Astrocyte (in vitro differentiated cells and primary cell): ENCODE data around the gene EGLN2. TPM values are rescaled to one million over a fixed set of nuclear protein-coding genes. Genes with fewer than 3 reads are reported as not detected.

Source experiments
- DNase-seq: peaks from one replicate; pipeline ENCODE4 v3.0.0-alpha.2; 2010; ENCODE audit warnings: low read depth
- FAIRE-seq: peaks from 2 replicates; lab custom pipeline; 2011; peaks lifted over from hg19 to GRCh38; lab: Jason Lieb, UNC
- H2AFZ ChIP-seq: 2 replicates; pipeline ENCODE4 v1.6.0; 2012; ENCODE audit warnings: low read depth, low read length, inconsistent platforms
- H3K27ac ChIP-seq: 2 replicates; pipeline ENCODE4 v1.5.1; 2011; ENCODE audit warnings: low read depth, low read length, inconsistent platforms
- H3K27me3 ChIP-seq: 2 replicates; pipeline ENCODE4 v1.6.0; 2011; ENCODE audit warnings: low read length, inconsistent platforms; ENCODE audit not compliant: insufficient read depth
- H3K36me3 ChIP-seq: 2 replicates; pipeline ENCODE4 v1.5.1; 2011; ENCODE audit warnings: low read length, inconsistent platforms; ENCODE audit not compliant: insufficient read depth
- H3K4me1 ChIP-seq: 2 replicates; pipeline ENCODE4 v1.5.1; 2011; ENCODE audit warnings: low read length, inconsistent platforms; ENCODE audit not compliant: insufficient read depth
- H3K4me2 ChIP-seq: 2 replicates; pipeline ENCODE4 v1.6.0; 2012; ENCODE audit warnings: low read length, inconsistent platforms
- H3K4me3 ChIP-seq: 2 replicates; pipeline ENCODE4 v1.5.1; 2011; ENCODE audit warnings: low read depth, mild to moderate bottlenecking, low read length, inconsistent platforms; ENCODE audit not compliant: insufficient read depth
- H3K79me2 ChIP-seq: 2 replicates; pipeline ENCODE4 v1.6.0; 2012; ENCODE audit warnings: mild to moderate bottlenecking, low read length, inconsistent platforms; ENCODE audit not compliant: insufficient read depth
- H3K9ac ChIP-seq: 2 replicates; pipeline ENCODE4 v1.6.0; 2012; ENCODE audit warnings: mild to moderate bottlenecking, low read length, inconsistent platforms
- H3K9me3 ChIP-seq: 2 replicates; pipeline ENCODE4 v1.5.1; 2012; ENCODE audit warnings: low read depth, mild to moderate bottlenecking, low read length, inconsistent platforms; ENCODE audit not compliant: insufficient read depth
- H4K20me1 ChIP-seq: 2 replicates; pipeline ENCODE4 v1.6.0; 2012; ENCODE audit warnings: low read length, inconsistent platforms; ENCODE audit not compliant: insufficient read depth
- H3K27ac Mint-ChIP-seq: one replicate; pipeline ENCODE4 v1.8.0; 2021; ENCODE audit warnings: mild to moderate bottlenecking, mixed read lengths; ENCODE audit not compliant: unreplicated experiment
- H3K27me3 Mint-ChIP-seq: one replicate; pipeline ENCODE4 v1.8.0; 2021; ENCODE audit warnings: low read depth, mixed read lengths; ENCODE audit not compliant: unreplicated experiment
- H3K36me3 Mint-ChIP-seq: one replicate; pipeline ENCODE4 v1.8.0; 2021; ENCODE audit warnings: low read depth, mixed read lengths; ENCODE audit not compliant: unreplicated experiment
- H3K4me1 Mint-ChIP-seq: one replicate; pipeline ENCODE4 v1.8.0; 2021; ENCODE audit warnings: low read depth, mixed read lengths; ENCODE audit not compliant: unreplicated experiment
- H3K4me3 Mint-ChIP-seq: one replicate; pipeline ENCODE4 v1.8.0; 2021; ENCODE audit warnings: mild to moderate bottlenecking, moderate library complexity, mixed read lengths; ENCODE audit not compliant: unreplicated experiment
- H3K9me3 Mint-ChIP-seq: one replicate; pipeline ENCODE4 v1.8.0; 2021; ENCODE audit warnings: mild to moderate bottlenecking, mixed read lengths; ENCODE audit not compliant: unreplicated experiment
- CTCF ChIP-seq: IDR thresholded peaks from 2 replicates; pipeline ENCODE4 v1.5.1; 2011; ENCODE audit warnings: low read depth, mild to moderate bottlenecking, inconsistent platforms, low read length, moderate library complexity; ENCODE audit not compliant: insufficient read depth
- EZH2 ChIP-seq: IDR thresholded peaks from 2 replicates; pipeline ENCODE4 v1.6.1; 2012; ENCODE audit warnings: mild to moderate bottlenecking, low read length, inconsistent platforms; ENCODE audit not compliant: insufficient read depth
- total RNA-seq: library from RNA; stranded (reverse); gene quantifications from 2 replicates; pipeline ENCODE4 v1.2.1, GENCODE V29; 2021

Gene EGLN2
- total RNA-seq, 1 donor from 2014 or later, result 84.6 TPM

GRCh38 chr19:40776932-40777644, 21.9 kb upstream of the EGLN2 start:
- Mint-ChIP-seq H3K27me3 (no peaks in the 10 kb centered on the region), H3K27ac (peak overlapping the region; percentile 98), H3K4me3 (peak overlapping the region; percentile 89), H3K9me3 (no peaks in the 10 kb centered on the region), H3K36me3 (peaks cover 5% of the 10 kb centered on the region), H3K4me1 (peaks cover 10% of the 10 kb centered on the region)
- peak; percentile 81 for DNase-seq
- H3K4me2 ChIP-seq, result peak overlapping the region; percentile 99
- H3K36me3 ChIP-seq, result no peaks in the 10 kb centered on the region
- peak overlapping the region; percentile 96 for H3K27ac ChIP-seq
- TF ChIP-seq EZH2 (no peak), CTCF (no peak)
- H3K9ac ChIP-seq, result peak overlapping the region; percentile 91
- H3K27me3 ChIP-seq, result no peaks in the 10 kb centered on the region
- H3K79me2 ChIP-seq, result no peaks in the 10 kb centered on the region
- peak overlapping the region; percentile 81 for H3K4me3 ChIP-seq
- H2AFZ ChIP-seq, result peak overlapping the region; percentile 93
- H3K9me3 ChIP-seq, result no peaks in the 10 kb centered on the region
- H4K20me1 ChIP-seq, result peaks cover 2% of the 10 kb centered on the region
- H3K4me1 ChIP-seq, result peaks cover 22% of the 10 kb centered on the region
- no peak for FAIRE-seq

- H3K9me3 ChIP-seq, result no peaks in the 10 kb centered on the region
- peaks cover 5% of the 10 kb centered on the region for H3K36me3 Mint-ChIP-seq
- peaks cover 2% of the 10 kb centered on the region for H4K20me1 ChIP-seq
- no peaks in the 10 kb centered on the region for H3K27me3 Mint-ChIP-seq
- H3K4me1 ChIP-seq, result peaks cover 22% of the 10 kb centered on the region
- H3K4me1 Mint-ChIP-seq, result peaks cover 10% of the 10 kb centered on the region
- DNase-seq, result no peak
- peak overlapping the region; percentile 96 for H3K27ac ChIP-seq
- no peaks in the 10 kb centered on the region for H3K79me2 ChIP-seq
- no peaks in the 10 kb centered on the region for H3K9me3 Mint-ChIP-seq
- peak overlapping the region; percentile 91 for H3K9ac ChIP-seq
- peak overlapping the region; percentile 98 for H3K27ac Mint-ChIP-seq
- no peak for TF ChIP-seq CTCF
- no peak for TF ChIP-seq EZH2
- H3K4me2 ChIP-seq, result peak overlapping the region; percentile 99
- no peaks in the 10 kb centered on the region for H3K27me3 ChIP-seq
- no peaks in the 10 kb centered on the region for H3K36me3 ChIP-seq
- peak overlapping the region; percentile 81 for H3K4me3 ChIP-seq
- peak overlapping the region; percentile 89 for H3K4me3 Mint-ChIP-seq
- FAIRE-seq, result no peak
- H2AFZ ChIP-seq, result peak overlapping the region; percentile 93
These were observed 21.4 kb upstream of the EGLN2 start for GRCh38 chr19:40777645-40777936.
